ENCODE measurements around the gene SAMD13.
"Not testable (repeated sequence)": the region's sequence is repeated elsewhere in the genome, so short reads cannot be mapped to it uniquely, and the experiment has no call there.

Gene SAMD13

DNA sequence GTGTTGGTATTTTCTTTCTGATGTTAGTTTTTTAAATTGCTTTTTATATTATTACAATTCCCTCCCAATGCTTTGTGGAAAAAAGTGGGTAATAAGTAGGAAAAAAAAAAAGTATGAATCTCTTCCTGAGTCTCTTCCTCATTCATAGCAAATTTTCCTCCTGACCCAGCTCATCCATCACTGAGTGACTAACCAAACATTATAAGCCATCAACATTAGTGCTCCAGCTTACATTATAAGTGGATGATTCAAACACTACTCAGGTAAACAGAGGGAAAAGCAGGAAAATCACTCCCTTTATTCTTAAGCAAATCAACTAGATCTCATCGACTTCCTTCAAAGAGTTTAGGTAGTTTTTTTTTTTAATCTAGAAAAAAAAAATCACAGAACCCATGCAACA is 15.4 kb upstream of the SAMD13 start:
- DNase-seq = no peak

DNA sequence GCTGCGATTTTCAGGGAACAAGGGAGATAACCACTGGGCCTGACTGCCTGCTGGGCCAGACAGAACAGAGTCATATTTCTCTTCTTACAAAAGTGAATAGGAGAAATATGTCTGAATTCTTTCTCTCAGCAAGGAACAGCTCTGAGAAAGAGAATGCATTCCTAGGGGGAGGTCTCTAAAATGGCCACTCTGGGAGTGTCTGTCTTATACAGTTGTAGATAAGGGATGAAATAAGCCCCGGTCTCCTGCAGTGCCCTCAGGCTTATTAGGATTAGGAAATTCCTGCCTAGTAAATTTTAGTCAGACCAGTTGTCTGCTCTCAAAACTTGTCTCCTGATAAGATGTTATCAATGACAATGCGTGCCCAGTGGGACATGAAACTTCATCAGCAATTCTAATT is 14.1 kb upstream of the SAMD13 start:
- DNase-seq = not testable (repeated sequence)

DNA sequence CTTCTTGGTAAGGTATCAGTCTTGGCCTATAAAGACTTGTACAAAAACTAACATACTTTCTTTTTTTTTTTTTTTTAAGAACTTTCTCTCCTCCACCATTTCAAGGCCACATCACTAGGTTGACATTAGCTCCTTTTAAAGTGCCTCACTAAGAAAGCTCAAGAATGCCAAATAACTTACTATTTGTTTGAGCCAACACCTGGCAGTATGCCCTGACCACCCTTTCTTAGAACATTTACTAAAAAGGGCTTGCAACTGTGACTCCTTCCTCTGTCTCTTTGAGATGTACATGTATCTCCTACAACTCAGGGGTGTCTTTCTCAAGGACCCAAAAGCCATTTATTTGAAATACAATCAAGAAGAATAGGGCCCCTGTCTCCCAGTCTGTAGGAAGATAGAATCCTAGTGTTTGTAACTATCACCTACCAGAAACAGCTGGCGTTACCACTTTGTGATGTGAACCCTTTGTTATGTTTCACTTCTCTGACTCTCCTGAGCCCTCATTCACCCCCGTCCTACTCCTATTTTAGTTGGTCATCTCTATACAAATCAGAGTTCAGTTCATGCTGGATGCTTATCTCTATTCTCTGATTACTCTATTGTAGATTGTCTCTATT is 12.2 kb upstream of the SAMD13 start:
- no peak for DNase-seq

DNA sequence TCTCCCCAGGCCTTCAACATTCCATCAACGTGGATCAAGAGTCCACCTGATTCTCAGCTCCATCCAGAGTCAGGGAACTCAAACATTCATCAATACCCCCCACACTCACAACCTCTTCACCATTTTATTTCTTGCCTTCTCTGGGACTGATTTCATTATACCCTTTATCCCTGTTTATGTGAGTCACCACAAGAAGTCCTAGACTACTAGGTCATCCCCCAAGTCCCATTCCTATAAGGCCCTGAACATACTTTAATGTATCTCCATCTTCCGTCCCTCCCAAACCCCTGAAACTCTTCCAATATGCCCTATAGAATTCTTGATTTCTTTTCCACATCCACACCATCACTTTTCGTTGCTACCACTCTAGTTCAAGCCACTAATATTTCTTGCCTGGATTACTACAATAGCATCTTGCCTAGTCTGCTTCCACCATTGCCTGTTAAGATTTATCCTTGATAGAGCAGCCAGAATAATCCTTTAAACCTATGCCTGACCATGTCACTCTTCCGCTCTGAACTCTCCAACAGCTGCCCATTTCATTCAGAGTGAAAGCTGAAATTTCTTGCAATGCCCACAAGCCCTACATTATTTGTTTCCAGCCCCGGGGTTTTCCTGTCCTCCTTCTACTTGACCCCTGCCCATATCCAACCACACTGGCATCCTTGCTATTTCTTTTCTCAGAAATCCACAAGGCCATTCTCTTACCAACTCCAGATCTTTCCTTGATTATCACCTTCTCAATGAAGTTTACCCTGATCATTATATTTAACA is 9.4 kb upstream of the SAMD13 start:
- DNase-seq = no peak

DNA sequence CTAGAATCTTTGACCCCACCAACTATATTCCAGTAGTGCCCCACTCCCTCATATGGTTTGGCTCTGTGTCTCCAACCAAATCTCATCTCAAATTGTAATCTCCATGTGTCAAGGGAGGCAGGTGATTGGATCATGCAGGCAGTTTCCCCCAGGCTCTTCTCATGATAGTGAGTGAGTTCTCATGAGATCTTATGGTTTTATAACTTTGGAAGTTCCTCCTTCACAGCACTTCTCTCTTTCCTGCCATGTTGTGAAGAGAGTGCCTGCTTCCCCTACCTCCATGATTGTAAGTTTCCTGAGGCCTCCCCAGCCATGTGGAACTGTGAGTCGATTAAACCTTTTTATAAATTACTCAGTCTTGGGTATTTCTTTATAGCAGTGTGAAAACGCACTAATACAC is 7.7 kb upstream of the SAMD13 start:
- no peak for DNase-seq

DNA sequence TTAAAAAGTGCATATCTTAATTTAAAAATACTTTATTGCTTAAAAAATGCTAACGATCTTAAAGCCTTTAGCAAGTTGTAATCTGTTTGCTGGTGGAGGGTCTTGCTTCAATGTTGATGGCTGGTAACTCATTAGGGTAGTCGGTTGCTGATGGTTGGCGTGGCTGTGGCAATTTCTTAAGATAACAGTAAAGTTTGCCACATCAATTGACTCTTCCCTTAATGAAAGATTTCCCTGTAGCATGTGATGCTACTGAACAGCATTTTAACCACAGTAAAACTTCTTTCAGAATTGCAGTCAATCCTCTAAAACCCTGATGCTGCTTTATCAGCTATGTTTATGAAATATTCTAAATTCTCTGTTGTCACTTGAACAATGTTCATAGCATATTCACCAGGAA is 6.8 kb upstream of the SAMD13 start:
- DNase-seq = no peak

DNA sequence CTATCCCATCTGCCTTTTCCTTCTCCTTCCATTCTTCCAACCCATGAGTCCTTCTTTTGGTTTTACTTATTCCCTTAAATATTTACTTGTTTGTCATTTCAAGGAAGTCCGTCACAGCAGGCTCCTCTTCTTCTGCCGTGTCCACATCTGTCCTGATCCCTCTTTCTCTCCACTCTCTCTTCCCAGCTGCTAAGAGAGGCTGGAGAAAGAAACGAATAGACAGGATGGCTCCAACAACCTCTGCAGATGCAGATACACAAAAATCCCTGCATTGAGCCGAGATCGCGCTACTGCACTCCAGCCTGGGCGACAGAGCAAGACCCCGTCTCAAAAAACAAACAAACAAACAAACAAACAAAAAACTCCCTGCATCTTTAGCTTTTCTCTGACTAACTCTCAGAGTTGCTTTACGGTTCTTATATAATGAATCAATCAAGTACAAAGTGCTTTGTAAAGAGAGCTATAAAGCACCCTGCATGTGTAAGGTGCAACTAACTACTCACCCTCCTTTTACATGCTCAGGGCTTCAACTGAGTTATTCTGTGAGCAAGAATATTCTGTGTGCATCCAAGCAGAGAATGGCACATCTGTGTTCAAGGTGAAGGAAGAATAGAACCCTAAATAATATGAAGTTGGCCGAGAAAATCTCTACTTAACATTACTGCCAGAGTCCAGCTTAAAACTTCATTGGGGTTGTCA is 3.8 kb upstream of the SAMD13 start:
- peak; percentile 59 for DNase-seq

DNA sequence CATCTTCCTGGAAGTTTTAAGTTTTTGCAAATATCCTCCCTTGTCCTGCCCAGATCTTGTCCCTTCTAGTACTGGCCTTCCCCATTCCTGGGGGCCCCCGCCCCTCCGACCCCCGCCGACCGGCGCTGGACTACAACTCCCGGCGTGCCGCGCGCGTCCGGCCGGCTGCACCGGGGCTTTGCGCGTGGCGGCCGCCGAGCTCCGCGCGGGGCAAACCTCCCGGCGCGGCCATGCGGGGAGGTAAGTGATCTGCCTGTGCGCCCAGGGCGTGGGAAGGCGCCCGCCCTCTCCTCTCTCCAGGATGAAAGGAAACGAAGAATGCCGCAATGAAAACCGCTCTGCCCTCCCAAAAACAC is 3.2 kb upstream of the SAMD13 start:
- peak; percentile 59 for DNase-seq

DNA sequence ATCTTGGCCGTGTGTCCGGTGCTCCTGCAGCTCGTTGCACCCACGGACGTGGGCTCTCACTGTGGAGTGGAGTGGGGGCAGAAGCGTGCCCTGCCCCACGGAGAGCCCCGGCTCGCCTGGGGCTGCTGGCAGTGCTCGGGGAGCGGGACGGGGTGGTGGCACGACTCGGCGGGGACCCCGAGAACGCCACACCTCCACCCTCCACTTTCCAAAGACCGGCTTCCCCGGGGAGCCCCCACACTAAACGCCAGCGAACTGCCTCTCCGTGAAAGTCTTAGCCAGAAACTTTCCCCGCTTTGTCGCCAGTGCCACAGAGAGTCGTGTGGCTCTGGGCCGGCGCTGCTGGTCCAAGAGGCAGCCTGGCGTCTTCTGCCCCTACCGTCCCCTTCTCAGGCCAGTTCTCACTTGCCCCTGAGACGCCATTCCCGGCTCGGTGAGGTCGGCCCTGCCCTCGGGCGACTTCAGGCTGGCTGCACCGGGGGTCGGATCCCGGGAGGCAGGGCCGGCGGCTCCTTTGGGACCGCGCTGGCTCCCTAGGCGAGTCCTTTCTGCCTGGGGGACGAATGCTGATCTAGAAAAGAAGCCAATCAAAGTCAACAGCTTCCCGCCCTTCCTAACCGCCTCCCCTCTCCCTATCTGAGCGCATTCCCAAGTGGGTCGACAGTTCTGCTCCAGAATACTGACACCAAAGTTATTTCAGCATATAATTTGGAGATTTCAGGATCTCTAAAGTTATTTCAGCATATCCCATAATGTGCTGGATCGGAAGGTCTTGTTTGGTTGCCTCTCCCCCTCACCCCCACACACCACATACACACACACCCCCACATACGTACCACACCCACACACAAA is 2.6 kb upstream of the SAMD13 start:
- DNase-seq = peak; percentile 80

DNA sequence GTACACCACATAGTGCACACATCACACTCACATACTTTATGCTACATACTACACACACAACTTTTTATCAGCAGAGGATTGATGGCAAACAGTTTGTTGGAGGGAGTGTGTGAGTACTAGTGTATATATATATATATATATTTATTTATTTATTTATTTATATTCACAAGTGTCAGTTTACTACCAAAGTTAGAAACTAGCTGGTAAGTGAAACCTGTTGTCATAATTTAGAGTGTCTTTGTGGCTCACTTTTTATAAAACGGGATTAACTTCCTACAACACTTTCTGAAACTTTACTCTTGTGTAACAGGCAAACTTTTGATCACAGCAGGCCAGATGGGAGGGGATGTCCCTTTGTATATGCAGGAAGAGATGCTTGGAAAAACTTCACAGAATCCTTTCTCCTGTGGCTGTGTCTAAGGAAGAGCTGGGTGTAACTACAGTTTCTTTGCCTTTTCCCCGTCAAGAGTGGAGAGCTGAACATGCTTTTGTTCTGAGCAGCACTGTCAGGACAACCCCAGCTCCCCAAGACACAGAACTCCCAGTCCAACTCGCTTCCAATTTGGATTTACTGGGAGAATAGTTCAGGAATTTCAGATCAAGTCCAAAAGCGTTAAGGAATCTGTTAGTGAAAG is 1.9 kb upstream of the SAMD13 start:
- peak; percentile 65 for DNase-seq

DNA sequence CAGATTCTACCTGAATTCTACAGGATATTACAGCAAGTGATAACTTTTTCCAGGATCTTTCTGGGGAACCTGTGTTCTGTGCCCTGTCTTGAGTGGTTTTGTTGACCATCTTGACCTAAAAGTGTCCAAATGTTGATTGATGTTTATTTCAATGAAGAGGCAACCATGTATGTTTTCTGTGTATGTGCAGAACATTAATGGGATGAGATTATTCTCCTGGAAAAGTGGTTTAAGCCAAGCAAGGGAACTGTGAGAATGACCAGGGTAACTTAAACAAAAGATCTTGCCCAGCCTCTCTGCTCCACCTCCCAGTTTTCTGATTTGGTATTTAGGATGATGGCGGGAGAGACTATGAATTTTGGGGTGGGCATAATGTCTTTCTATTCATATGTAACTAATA is 1.0 kb upstream of the SAMD13 start:
- peak; percentile 32 for DNase-seq

DNA sequence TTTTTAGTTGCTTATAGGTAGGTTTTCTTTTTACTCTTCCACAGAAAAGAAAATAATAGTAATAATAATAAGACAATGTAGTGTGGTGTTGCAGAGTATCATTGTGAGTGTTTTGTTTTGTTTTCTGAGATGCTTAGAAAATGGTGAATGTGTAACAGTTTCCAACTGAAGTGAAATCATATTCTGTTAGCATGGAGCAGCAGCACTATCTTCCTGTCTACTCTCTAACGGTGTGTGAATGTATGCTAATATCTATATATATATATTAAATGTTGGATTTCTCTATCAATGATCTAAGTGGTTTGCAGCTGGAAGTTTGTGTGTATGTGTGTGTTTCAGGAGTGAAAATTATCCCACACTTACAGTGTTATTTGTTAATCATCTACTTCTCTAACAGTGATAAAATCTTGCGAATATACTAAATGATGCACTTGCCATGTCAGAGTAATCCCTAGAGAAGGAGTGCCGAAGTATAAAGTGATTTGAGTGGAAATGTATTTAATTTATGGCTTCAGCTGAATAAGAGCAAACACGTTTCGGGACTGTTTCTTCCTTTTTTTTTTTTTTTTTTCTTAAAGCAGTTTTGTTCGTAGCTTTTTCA is 377 bp downstream of the SAMD13 start:
- peak; percentile 65 for DNase-seq

DNA sequence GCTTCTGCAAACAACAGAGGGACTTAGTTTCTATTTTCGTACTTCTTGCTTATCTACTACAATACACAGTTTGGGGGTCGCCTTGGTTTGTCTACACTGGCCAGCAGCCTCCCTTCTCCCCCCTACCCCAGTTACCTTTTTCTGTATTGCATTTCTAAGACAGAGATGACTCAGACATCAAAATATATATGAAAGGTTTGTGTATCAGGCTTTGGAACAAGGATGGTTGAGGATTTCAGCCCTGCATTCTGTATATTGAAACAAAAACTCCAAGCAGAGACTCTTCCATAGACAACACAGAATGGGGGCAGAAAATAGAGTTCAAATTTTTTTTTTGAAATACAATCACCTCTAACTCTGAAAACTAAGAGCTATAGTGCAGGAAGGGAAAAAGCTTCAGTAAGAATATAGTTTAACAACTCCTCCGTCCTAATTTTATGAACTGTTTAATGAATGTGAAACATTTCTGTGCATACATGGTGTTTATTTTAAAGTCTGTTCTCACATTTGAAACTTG is 1.9 kb downstream of the SAMD13 start:
- peak; percentile 84 for DNase-seq

DNA sequence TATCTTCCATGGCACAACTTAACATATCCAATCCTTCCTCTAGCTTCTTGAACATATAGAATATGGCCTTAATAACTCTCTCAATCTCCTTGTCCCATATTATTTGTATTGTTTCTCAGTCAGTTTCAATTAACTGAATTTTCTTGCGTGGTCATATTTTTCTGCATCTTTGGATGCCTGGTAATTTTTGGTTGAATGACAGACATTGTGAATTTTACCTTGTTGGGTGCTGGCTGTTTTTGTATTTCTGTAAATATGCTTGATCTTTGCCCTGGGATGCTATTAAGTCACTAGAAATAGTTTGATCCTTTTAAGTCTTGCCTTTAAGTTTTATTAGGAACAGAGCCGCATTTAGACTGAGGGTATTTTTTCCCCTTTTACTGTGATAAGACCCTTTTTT is 5.9 kb downstream of the SAMD13 start:
- DNase-seq = no peak

DNA sequence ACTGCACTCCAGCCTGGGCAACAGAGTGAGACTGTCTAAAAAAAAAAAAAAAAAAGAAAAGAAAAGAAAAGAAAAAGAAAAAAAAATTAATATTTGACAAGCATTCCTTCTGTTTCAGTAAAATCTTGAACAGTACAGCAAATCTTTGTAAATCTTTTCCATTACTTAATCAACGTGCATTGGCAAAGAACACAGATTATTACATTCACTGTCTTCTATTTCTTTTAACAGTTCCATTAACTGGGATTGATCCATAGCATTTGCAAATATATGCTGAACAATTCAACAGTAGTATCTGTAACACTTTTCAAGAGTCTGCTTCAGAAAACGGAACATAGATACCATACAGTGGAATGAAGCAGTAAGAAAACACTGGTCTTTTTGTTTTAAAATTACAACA is 9.8 kb downstream of the SAMD13 start:
- DNase-seq = no peak

DNA sequence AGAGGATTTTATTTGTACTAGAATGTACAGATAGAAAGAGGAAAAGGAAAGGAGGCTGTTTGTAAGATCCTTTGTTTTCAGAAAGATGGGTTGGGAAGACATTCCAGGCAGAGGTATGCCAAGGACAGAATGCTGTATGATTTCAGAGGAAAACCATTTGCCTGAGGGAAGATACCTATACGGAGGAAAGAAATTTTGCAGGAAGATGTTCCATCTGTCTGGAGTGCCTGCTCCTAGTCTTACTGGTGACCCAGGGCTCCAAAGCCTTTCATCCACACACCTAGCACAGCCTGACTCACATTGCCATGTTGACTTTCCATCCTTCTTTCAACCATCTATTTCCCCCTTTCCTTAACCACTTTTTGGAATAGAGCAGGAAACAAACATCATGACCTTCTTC is 18.2 kb downstream of the SAMD13 start:
- DNase-seq = no peak

DNA sequence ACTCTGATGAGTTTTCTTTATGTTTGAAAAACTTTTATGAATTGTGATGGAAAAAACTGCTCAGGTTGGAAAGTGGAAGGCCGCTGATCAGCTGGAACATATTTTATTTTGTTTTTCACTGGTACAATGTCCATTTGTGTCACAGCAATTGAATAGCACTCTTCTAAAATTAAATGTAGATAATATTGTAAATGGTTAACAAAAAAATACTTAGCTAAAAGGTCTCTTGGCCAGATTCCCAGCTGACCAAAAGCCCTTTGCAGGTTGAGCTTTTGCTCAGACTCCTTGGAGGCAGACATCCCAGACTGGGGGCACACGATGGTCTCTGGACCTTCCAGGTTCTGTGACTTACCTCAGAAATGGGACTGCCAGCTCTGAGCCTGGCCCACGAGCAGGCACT is 26.3 kb downstream of the SAMD13 start:
- no peak for DNase-seq

DNA sequence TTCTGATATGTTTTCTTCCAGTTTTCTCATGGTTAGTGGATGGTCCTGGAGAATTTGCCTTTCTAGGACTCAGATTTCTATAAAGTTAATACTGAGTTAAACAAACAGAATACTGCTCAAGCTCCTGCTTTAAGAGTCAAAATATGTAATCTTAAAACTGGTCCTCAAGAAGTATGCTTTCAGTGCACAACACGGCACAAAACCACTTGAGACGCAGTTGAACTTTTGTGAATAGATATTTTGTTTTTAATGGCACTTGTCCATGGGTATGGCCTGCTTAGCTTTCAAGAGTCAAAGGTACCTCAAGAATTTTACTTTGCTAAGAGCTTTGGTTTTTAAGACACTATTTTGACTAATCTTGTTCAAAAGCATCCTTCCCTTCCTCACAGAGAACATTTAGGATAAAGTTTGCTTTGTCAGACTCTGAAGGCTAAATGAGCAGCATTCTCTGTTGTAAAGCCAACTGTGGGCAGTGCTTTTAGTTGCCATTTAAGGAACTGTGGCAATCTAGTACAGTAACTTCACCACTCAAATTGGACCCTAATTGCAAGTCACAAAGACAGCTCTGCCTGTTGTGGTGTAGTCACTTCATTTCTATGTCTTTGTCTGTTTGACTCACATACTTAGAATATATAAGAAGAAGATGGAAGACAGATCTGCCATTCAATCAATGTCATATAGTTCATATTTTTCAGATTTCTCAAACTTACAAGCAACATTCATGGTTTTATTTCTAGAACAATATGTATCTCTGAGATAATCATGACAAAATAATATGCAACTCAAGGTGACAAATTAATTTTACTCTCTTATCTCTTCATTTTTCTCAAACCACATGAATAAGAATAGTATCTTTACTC is 28.8 kb downstream of the SAMD13 start:
- no peak for DNase-seq

DNA sequence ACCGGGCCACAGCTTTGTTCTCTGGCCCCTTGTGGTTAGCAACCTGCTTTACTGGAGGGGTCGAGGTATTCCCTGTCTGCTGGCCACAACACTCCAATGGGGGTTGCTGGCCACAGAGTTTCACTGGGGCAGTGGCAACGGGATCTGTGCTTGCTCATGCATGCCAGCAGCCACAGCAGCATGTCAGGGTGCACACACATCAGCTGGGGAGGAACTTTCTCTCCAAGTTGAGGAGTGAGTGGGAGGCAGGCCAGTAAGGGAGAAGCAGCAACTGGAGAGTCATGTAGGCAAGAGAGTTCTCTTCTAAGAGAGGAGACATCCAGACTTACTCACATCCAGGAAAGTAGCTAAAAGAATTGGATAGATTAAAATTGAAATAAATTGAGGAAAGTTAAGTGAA is 38.0 kb downstream of the SAMD13 start:
- DNase-seq = no peak

DNA sequence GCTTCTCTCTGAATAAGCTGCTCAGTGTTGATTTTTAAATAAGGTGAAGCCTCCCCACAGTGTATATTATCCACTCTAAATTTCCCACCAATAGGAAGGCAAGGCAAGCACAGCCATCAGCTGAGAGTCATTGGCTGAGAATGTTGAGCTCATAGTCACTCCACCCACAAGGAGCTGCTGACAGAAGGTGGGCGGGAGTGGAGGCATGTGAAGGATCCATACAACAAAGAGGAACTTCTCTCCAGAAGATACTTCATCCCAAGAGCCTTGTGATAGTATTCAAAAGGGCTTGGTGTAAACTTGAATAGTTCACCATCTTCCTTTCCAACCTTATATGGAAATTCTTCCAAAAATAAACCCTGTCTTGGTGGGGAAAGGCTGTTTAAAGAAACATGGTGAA is 42.8 kb downstream of the SAMD13 start:
- DNase-seq = no peak

DNA sequence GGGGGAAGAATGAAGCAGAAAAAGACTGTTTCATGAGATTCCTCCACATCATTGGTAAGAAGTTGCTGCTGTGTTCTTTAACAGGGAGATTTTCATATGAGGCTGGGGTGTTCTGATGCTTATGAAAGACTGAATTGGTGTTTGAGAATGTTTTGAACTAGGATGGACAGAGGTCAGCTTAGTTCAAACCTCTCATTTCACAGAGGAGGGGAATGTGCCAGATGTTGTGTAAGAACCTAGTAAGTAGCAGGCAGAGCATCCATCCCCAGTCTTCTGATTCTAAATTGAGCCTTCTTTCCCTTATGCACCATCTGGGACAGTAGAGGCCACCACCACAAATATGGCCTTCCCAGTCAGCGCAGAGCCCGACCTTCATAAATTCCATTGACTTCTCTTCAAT is 43.7 kb downstream of the SAMD13 start:
- DNase-seq = no peak
